ENCODE data around the gene SIRT2. TPM values are rescaled to one million over a fixed set of nuclear protein-coding genes. Genes with fewer than 3 reads are reported as not detected.

SIRT2 gene
- total RNA-seq, 1 experiment from 2014 or later = 15.4 TPM

DNA sequence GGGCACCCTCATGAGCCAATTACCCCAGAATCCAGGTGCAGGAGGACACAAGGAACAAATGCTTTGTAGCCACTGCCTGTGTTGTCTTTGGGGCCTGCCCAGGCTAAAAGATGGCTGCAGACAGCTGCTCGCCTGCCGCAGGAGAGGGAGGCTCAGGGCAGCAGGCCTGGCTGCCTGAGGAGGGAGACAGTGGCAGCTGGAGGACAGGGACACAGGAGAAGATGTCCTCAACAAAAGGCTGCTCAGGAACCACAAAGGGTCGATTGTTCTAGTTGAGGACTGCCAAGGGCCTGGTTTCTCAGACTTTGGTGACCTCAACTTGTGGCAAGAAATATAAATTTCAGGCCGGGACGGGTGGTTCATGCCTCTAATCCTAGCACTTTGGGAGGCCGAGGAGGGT is 7.6 kb downstream of the SIRT2 start:
- Histone ChIP-seq H3K4me3 (replicated peaks in 1 of 2; ENCODE audit: low read depth in 1 of 2, low read length in 2 of 2) (no peak overlapping the region), H4K20me1 (ENCODE audit: insufficient read depth) (no peaks in the 10 kb centered on the region), H2AFZ (ENCODE audit: low read depth, low read length, poor library complexity, severe bottlenecking) (no peak overlapping the region), H3K79me2 (ENCODE audit: insufficient read depth, low read length) (no peaks in the 10 kb centered on the region), H3K36me3 (ENCODE audit: control insufficient read depth in 1 of 2, insufficient read depth in 2 of 2, low read length in 2 of 2) (no peaks in the 10 kb centered on the region), H3K27ac (ENCODE audit: low read depth, low read length) (no peak overlapping the region), H3K4me2 (ENCODE audit: low read length) (no peak overlapping the region), H3K9me3 (ENCODE audit: control insufficient read depth in 1 of 2, insufficient read depth in 1 of 2, low read depth in 1 of 2, low read length in 2 of 2) (no peaks in the 10 kb centered on the region), H3K27me3 (ENCODE audit: insufficient read depth, low read length) (no peaks in the 10 kb centered on the region), H3K4me1 (ENCODE audit: control insufficient read depth in 1 of 2, insufficient read depth in 2 of 2, low read length in 2 of 2) (peaks cover 0 to 5% of the 10 kb centered on the region in 2 experiments; a peak in 2 of 4 replicates), H3K9ac (ENCODE audit: low read length) (no peak overlapping the region), H3K9me2 (ENCODE audit: insufficient read depth) (no peaks in the 10 kb centered on the region)
- BruUV-seq (replicated peaks) = no TSS peak
- ChIA-PET RAD21 (ENCODE audit: low non-redundant PET in 1 of 2, low total read pairs in 2 of 2, uncharacterized antibody in 2 of 2, unreplicated experiment in 2 of 2) (no interaction called here), CTCF (no interaction called here), POLR2A (no interaction called here)
- ATAC-seq (no peak), DNase-seq (ENCODE audit: low read depth, low spot score) (no peak)
- intact Hi-C loops (cut with micrococcal nuclease) = no loop called here
- TF ChIP-seq SIN3A (IDR thresholded peaks at IDR 0.05; ENCODE audit: low read depth) (no peak), YY1 (IDR thresholded peaks at IDR 0.05; ENCODE audit: extremely low read depth, insufficient replicate concordance, low read depth, low read length) (no peak), SP1 (IDR thresholded peaks at IDR 0.05; ENCODE audit: low read depth) (no peak), JUND (IDR thresholded peaks at IDR 0.05) (no peak)

DNA sequence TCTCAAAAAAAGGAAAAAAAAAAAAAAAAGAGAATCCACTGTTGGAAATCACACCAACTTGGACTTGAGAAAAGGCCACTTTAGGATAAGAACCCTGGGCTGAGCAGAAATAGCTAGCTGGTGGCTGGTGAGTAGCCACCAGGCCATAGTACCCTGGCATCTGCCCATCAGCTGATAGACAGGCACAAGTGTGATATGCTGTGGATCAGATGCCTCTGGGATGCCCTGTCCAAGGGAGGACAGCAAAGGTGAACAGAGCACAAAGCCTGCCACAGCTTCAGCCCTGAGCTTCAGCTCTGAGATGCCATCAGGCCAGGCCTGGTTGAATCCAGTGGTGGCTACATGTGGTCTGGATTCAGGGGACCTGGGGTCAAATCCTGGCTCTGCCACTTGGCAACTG is 8.7 kb downstream of the SIRT2 start:
- no peaks in the 10 kb centered on the region for H3K9me2 ChIP-seq (ENCODE audit: insufficient read depth)
- H3K36me3 ChIP-seq (ENCODE audit: control insufficient read depth in 1 of 2, insufficient read depth in 2 of 2, low read length in 2 of 2) = no peaks in the 10 kb centered on the region
- ChIA-PET CTCF (no interaction called here), POLR2A (interaction anchor here (0.7 kb wide), 1 partner anchor 243 kb away, joined by 3 read pairs; the partner anchor contains the start of gene ACTN4), RAD21 (ENCODE audit: low non-redundant PET in 1 of 2, low total read pairs in 2 of 2, uncharacterized antibody in 2 of 2, unreplicated experiment in 2 of 2) (no interaction called here)
- H3K4me2 ChIP-seq (ENCODE audit: low read length) = no peak overlapping the region
- BruUV-seq (replicated peaks) = no TSS peak
- intact Hi-C loops (cut with micrococcal nuclease) = no loop called here
- H3K27ac ChIP-seq (ENCODE audit: low read depth, low read length) = no peak overlapping the region
- H2AFZ ChIP-seq (ENCODE audit: low read depth, low read length, poor library complexity, severe bottlenecking) = no peak overlapping the region
- H3K4me3 ChIP-seq (replicated peaks in 1 of 2; ENCODE audit: low read depth in 1 of 2, low read length in 2 of 2) = no peak overlapping the region
- H3K9ac ChIP-seq (ENCODE audit: low read length) = no peak overlapping the region
- H3K79me2 ChIP-seq (ENCODE audit: insufficient read depth, low read length) = no peaks in the 10 kb centered on the region
- H3K4me1 ChIP-seq (ENCODE audit: control insufficient read depth in 1 of 2, insufficient read depth in 2 of 2, low read length in 2 of 2) = peaks cover 0 to 5% of the 10 kb centered on the region in 2 experiments; a peak in 2 of 4 replicates
- TF ChIP-seq JUND (IDR thresholded peaks at IDR 0.05) (no peak), ZFX (IDR thresholded peaks at IDR 0.05) (no peak)
- ATAC-seq = no peak
- no peaks in the 10 kb centered on the region for H3K27me3 ChIP-seq (ENCODE audit: insufficient read depth, low read length)
- H4K20me1 ChIP-seq (ENCODE audit: insufficient read depth) = no peaks in the 10 kb centered on the region
- no peaks in the 10 kb centered on the region for H3K9me3 ChIP-seq (ENCODE audit: control insufficient read depth in 1 of 2, insufficient read depth in 1 of 2, low read depth in 1 of 2, low read length in 2 of 2)
- DNase-seq (ENCODE audit: low read depth, low spot score) = no peak

Measured in HCT116 (cell line).